ENCODE results near the gene CDKN1C. TPM values are rescaled to one million over a fixed set of nuclear protein-coding genes. Genes with fewer than 3 reads are reported as not detected.

Gene CDKN1C
- total RNA-seq, 1 donor from 2014 or later = 34.8 TPM

DNA sequence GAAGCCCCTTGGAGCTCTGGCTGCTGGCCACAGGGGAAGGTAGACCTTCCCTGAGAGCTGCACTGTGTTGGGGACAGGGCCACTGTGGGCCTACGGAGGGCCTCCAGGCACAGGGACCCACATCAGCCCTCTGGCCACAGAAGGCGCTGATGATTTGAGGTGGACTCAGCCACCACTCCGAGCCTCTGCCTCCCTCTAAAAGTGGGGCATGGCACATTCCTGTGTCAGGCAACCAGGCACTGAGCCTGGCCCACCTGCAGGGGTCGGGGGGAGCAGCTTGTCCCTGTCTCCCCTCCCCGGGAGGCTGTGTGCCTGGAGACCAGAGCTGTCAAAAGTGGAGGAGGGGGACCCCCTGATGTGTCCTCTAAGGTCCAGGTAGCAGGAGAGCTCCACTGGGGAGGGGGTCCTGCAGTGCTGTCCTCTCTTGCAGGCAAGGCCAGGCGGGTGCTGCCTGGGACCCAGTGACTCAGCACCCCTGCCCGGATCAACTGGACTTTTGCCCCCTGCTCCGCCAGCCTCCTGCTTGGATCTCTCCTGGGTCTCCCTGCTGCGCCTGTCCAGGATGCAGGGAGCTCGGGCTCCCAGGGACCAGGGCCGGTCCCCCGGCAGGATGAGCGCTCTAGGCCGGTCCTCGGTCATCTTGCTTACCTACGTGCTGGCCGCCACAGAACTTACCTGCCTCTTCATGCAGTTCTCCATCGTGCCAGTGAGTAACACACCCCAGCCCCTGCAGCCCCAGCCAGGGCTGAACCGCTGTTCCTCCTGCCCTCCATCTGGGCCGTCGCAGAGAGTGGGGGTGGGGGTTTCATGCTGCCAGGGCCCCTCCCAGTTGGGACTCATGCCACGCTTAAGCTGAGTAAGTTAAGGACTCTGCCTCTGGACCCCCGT is 17.5 kb upstream of the CDKN1C start:
- H3K27me3 ChIP-seq (ENCODE audit: control insufficient read depth, insufficient read depth, low read length) = no peaks in the 10 kb centered on the region
- H3K4me3 ChIP-seq (ENCODE audit: low read depth, low read length) = peak overlapping the region; percentile 56
- TF ChIP-seq, protein P1, sequence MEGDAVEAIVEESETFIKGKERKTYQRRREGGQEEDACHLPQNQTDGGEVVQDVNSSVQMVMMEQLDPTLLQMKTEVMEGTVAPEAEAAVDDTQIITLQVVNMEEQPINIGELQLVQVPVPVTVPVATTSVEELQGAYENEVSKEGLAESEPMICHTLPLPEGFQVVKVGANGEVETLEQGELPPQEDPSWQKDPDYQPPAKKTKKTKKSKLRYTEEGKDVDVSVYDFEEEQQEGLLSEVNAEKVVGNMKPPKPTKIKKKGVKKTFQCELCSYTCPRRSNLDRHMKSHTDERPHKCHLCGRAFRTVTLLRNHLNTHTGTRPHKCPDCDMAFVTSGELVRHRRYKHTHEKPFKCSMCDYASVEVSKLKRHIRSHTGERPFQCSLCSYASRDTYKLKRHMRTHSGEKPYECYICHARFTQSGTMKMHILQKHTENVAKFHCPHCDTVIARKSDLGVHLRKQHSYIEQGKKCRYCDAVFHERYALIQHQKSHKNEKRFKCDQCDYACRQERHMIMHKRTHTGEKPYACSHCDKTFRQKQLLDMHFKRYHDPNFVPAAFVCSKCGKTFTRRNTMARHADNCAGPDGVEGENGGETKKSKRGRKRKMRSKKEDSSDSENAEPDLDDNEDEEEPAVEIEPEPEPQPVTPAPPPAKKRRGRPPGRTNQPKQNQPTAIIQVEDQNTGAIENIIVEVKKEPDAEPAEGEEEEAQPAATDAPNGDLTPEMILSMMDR (IDR thresholded peaks at IDR 0.05; ENCODE audit: insufficient read depth, low read length, poor library complexity, severe bottlenecking) = no peak
- no peak for DNase-seq (ENCODE audit: low read depth)
- no peaks in the 10 kb centered on the region for H3K36me3 ChIP-seq (ENCODE audit: control insufficient read depth, insufficient read depth, low read length)

DNA sequence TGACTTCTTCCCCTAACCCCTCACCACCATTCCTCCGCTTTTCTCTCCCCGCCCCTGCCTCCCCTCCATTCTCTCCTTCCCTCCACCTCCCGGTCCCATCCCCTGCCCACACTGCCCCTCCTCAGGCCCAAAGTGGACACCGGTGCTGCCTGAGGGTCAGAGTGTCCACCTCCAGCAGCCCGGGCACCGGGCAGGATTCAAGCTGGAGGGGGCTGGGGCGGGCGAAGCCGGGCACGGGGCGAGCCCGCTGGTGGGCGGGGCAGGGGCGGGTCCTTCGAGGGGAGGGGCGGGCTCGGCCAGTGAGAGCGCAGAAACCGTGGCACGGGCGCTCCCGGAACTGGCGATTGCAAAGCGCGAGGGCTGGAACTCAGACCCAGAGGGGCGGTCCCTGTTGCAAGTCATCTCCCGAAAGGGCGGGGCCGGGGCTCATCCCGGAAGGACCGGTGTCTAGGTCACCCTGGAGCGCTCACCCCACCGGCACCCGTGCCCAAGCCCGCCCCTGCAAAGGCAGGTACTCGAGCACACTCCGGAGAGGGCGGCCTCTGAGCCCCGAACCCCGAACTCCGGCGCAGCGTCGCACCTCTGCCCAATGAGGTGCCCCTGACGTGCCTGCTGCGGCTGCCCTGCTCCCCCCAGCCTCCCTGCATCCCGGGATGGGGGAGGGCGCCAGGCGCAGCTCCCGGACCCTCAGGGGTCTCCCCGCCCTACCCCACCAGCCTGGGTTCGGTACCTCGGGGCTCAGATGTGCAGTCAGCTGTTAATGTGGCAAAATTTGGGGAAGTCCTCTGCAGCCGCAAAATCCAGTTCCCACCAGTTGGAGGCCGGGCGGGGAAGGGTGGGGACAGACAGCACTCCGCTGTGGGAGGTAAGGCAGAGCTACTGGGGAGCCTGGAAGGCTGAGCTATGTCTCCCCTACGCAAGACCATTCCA is 16.5 kb upstream of the CDKN1C start:
- Histone ChIP-seq H3K36me3 (ENCODE audit: control insufficient read depth, insufficient read depth, low read length) (no peaks in the 10 kb centered on the region), H3K27me3 (ENCODE audit: control insufficient read depth, insufficient read depth, low read length) (no peaks in the 10 kb centered on the region), H3K4me3 (ENCODE audit: low read depth, low read length) (peak overlapping the region; percentile 56)
- TF ChIP-seq, protein P1 (IDR thresholded peaks at IDR 0.05; ENCODE audit: insufficient read depth, low read length, poor library complexity, severe bottlenecking) = no peak
- DNase-seq (ENCODE audit: low read depth) = peak; percentile 71

DNA sequence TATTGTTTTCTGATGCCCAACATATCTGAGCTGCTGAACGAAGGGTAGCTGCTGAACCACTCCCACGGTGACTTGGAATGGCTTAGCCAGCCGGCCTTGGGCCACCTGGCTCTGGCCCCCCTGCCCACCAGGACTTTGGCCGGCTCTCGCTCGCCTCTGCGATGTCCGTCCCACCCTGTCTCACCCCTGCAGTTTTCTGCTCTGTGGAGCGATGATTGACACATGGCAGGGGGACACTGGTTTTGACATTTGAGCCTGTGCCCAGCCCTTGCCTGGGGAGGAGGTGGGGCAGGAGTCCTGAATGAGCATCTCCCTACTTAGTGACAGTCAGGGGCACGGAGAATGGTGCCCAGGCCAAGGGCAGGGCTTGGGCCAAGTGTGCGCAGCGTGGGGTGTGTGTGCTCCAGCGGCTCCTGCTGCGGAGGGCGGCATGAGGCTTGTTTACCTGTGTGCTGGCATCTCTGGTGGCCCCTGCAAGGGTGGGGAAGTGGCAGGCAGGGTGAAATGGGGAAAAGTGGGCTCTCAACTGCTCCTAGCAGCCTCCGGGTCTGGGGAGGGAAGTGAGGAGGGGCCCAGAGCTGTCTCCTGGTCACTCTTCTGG is 15.7 kb upstream of the CDKN1C start:
- peak overlapping the region; percentile 56 for H3K4me3 ChIP-seq (ENCODE audit: low read depth, low read length)
- no peak for DNase-seq (ENCODE audit: low read depth)
- H3K36me3 ChIP-seq (ENCODE audit: control insufficient read depth, insufficient read depth, low read length) = no peaks in the 10 kb centered on the region
- TF ChIP-seq, protein P1 (IDR thresholded peaks at IDR 0.05; ENCODE audit: insufficient read depth, low read length, poor library complexity, severe bottlenecking) = no peak
- no peaks in the 10 kb centered on the region for H3K27me3 ChIP-seq (ENCODE audit: control insufficient read depth, insufficient read depth, low read length)

DNA sequence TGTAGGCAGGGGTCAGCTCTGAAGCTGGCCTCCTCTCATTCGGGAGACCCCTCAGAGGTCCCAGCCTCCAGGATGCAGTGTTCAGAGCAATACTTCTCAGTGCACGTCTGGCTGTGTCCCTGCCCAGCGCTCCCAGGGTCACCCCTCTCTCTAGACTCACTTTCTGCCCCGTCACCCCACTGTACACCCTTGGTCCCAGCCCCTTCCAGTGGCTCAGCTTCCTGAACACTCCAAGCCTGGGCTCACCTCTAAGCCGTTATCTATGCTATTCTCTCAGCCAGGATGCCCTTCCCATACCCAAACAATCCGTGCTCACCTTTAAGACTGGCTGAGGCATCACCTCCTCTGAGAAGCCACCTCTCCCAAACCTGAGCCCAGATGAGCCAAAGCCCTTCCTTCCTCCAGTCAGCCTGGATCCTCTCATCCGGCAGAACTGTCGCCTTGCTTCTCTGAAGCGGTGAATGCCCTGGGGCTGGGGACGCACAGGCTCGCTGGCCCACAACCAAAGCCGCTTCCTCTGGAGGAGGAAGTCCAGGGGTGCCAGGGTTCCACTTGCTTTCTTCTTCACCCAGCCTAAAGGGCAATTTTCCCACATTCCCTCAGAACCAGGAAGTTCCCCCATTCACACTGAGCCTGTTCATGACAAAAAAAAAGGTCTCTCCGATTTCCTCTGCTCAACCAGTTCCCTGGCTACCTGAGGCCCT is 13.7 kb upstream of the CDKN1C start:
- TF ChIP-seq, protein P1 (IDR thresholded peaks at IDR 0.05; ENCODE audit: insufficient read depth, low read length, poor library complexity, severe bottlenecking) = no peak
- H3K4me3 ChIP-seq (ENCODE audit: low read depth, low read length) = no peak overlapping the region
- H3K36me3 ChIP-seq (ENCODE audit: control insufficient read depth, insufficient read depth, low read length) = no peaks in the 10 kb centered on the region
- H3K27me3 ChIP-seq (ENCODE audit: control insufficient read depth, insufficient read depth, low read length) = no peaks in the 10 kb centered on the region
- DNase-seq (ENCODE audit: low read depth) = no peak

DNA sequence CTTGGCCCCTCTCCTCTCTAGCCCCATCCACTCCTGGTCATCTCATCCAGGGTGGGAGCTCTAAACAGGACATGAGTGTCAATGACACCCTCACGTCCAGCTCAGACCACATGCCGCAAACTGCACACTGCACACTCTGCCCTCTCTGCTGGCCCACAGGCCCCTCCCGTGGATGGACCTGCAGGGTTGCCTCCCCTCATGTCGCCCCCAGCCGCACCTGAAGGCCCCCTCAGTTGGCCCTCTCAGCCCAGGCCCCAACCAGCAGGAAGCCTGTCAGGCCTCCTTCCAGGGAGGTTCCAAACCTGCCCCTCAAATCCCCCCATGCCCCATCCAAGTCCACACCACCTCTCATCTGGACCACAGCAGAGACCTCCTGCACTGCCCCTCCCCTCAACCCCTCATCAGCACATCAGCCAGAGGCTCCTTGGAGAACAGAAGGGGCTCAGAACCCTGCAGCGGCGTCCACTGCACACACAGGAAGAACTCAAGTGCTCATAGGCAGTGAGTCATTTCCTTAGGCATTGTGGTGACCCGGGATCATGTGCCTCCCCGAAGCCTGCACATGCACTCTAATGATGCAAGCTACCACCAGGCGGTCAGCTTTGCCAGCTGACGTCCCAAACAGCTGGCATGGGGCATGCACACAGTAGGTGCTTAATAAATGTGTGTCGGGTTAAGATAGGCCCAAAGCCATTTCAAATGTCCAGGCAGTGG is 12.9 kb upstream of the CDKN1C start:
- Histone ChIP-seq H3K27me3 (ENCODE audit: control insufficient read depth, insufficient read depth, low read length) (no peaks in the 10 kb centered on the region), H3K36me3 (ENCODE audit: control insufficient read depth, insufficient read depth, low read length) (no peaks in the 10 kb centered on the region), H3K4me3 (ENCODE audit: low read depth, low read length) (no peak overlapping the region)
- DNase-seq (ENCODE audit: low read depth) = peak; percentile 70
- TF ChIP-seq, protein P1 (IDR thresholded peaks at IDR 0.05; ENCODE audit: insufficient read depth, low read length, poor library complexity, severe bottlenecking) = no peak

Data from kidney epithelial cell (primary cell).